B cell (primary cell): ENCODE measurements around the gene CCDC88C. TPM values are rescaled to one million over a fixed set of nuclear protein-coding genes. Genes with fewer than 3 reads are reported as not detected.

Experiments used
- ATAC-seq: fragments of 200-7000 bp; cut with Tn5 transposase; one replicate; pipeline ENCODE4 v1.10.0; 2021; ENCODE audit warnings: low read depth, mild to moderate bottlenecking, moderate number of reproducible peaks, moderate library complexity
- CTCF ChIA-PET: fragments of 350-600 bp; sonication (Branson Sonifier 250); formaldehyde crosslinking; loops from one replicate; lab custom pipeline; 2021; ENCODE audit warnings: antibody characterized with exemption, inconsistent platforms; lab: Charles Lee
- POLR2A ChIA-PET: fragments of 350-600 bp; sonication (Branson Sonifier 250); formaldehyde crosslinking; loops from one replicate; lab custom pipeline; 2021; ENCODE audit warnings: antibody characterized with exemption; lab: Charles Lee
- DNase-seq: peaks from one replicate; pipeline ENCODE4 v3.0.0; 2013
- H2AFZ ChIP-seq: 2 replicates; pipeline ENCODE4 v1.6.1; 2012; ENCODE audit warnings: mild to moderate bottlenecking, low read depth, low read length; ENCODE audit not compliant: insufficient read depth, poor library complexity, severe bottlenecking
- H3K27ac ChIP-seq, 2 donors: 1 replicate in 1 of 2; 2 replicates in 1 of 2; pipeline ENCODE4 v1.5.1; 2012 to 2013; ENCODE audit warnings: low read length in 2 of 2, mild to moderate bottlenecking in 2 of 2, moderate library complexity in 1 of 2
- H3K27me3 ChIP-seq, 4 experiments: fragments of 200-600 bp in 1 of 4; sonication (generic) in 1 of 4; replicated peaks in 1 of 4; 1 replicate in 2 of 4; 2 replicates in 2 of 4; pipeline versions ENCODE4 v1.6.1 to v1.7.0; 2013 to 2016; ENCODE audit warnings: low read length in 3 of 4, mild to moderate bottlenecking in 2 of 4, mixed read lengths in 1 of 4, moderate library complexity in 1 of 4; ENCODE audit not compliant: insufficient read depth in 4 of 4, control insufficient read depth in 3 of 4; ENCODE audit errors: control extremely low read depth in 1 of 4
- H3K36me3 ChIP-seq, 2 experiments: replicated peaks in 1 of 2; 1 replicate in 1 of 2; 2 replicates in 1 of 2; pipeline versions ENCODE4 v1.6.1 to v1.7.1; 2013; ENCODE audit warnings: low read length in 1 of 2; ENCODE audit not compliant: insufficient read depth in 2 of 2, control insufficient read depth in 1 of 2; ENCODE audit errors: control extremely low read depth in 1 of 2, extremely low read depth in 1 of 2
- H3K4me1 ChIP-seq, 2 donors: fragments of 200-600 bp in 1 of 2; sonication (generic) in 1 of 2; 1 replicate in 1 of 2; 2 replicates in 1 of 2; pipeline versions ENCODE4 v1.5.1 to v1.6.1; 2013 to 2017; ENCODE audit warnings: low read length in 2 of 2; ENCODE audit not compliant: control insufficient read depth in 2 of 2, insufficient read depth in 2 of 2
- H3K4me2 ChIP-seq: replicated peaks from 2 replicates; pipeline ENCODE3; 2012; ENCODE audit warnings: mild to moderate bottlenecking, low read depth, low read length; ENCODE audit not compliant: poor library complexity, severe bottlenecking
- H3K4me3 ChIP-seq, 5 experiments: fragments of 200-600 bp in 1 of 5; sonication (generic) in 1 of 5; 1 replicate in 3 of 5; 2 replicates in 2 of 5; pipeline versions ENCODE4 v1.5.1 to v1.7.0; 2011 to 2016; ENCODE audit warnings: low read length in 4 of 5, mild to moderate bottlenecking in 4 of 5, low read depth in 2 of 5, control low read depth in 1 of 5, moderate library complexity in 1 of 5; ENCODE audit not compliant: insufficient read depth in 1 of 5; ENCODE audit errors: control extremely low read depth in 1 of 5, extremely low read depth in 1 of 5
- H3K79me2 ChIP-seq: fragments of 200-600 bp; sonication (generic); one replicate; pipeline ENCODE4 v1.6.0; 2016; ENCODE audit warnings: low read length; ENCODE audit not compliant: control insufficient read depth, insufficient read depth
- H3K9ac ChIP-seq: fragments of 200-600 bp; sonication (generic); 2 replicates; pipeline ENCODE4 v1.6.1; 2017; ENCODE audit warnings: mild to moderate bottlenecking, low read length, moderate library complexity
- H3K9me3 ChIP-seq, 3 donors: one replicate each; pipeline versions ENCODE4 v1.6.1 to v1.7.1; 2013; ENCODE audit warnings: low read length in 2 of 3; ENCODE audit not compliant: control insufficient read depth in 2 of 3, insufficient read depth in 1 of 3; ENCODE audit errors: control extremely low read depth in 1 of 3
- H4K20me1 ChIP-seq: 2 replicates; pipeline ENCODE4 v1.6.0; 2012; ENCODE audit warnings: mild to moderate bottlenecking, low read length; ENCODE audit not compliant: insufficient read depth, control insufficient read depth, poor library complexity, severe bottlenecking
- H3K27ac Mint-ChIP-seq: one replicate; pipeline ENCODE4 v1.8.0; 2021; ENCODE audit warnings: mixed read lengths
- H3K27me3 Mint-ChIP-seq: one replicate; pipeline ENCODE4 v1.8.0; 2021; ENCODE audit warnings: mixed read lengths
- H3K4me1 Mint-ChIP-seq: one replicate; pipeline ENCODE4 v1.8.0; 2021; ENCODE audit warnings: mixed read lengths
- H3K4me3 Mint-ChIP-seq: one replicate; pipeline ENCODE4 v1.8.0; 2021; ENCODE audit warnings: mixed read lengths
- H3K9me3 Mint-ChIP-seq: one replicate; pipeline ENCODE4 v1.8.0; 2022; ENCODE audit warnings: mixed read lengths; ENCODE audit not compliant: insufficient read depth
- EZH2 ChIP-seq: IDR thresholded peaks from 2 replicates; pipeline ENCODE4 v1.6.1; 2012; ENCODE audit warnings: borderline replicate concordance, low read depth, mild to moderate bottlenecking, moderate library complexity, low read length; ENCODE audit not compliant: insufficient read depth, poor library complexity, severe bottlenecking
- WGBS: methylation state at CpG from one replicate; pipeline ENCODE4 v1.1.5; 2013; ENCODE audit warnings: missing lambda C conversion rate; ENCODE audit not compliant: insufficient coverage; 5-methylcytosine and 5-hydroxymethylcytosine counted together
- intact Hi-C: fragments of 100-400 bp; cut with micrococcal nuclease; formaldehyde crosslinking; loops from one replicate; pipeline ENCODE4 v1.10.0; 2022
- polyA plus RNA-seq: library from polyadenylated mRNA; depleted of rRNA; stranded (reverse); fragments of >200 nt; gene quantifications from 2 replicates; pipeline ENCODE4 v1.2.3, GENCODE V29; 2012
- total RNA-seq, 2 donors: library from RNA; stranded (reverse); fragments of 120-200 nt in 1 of 2; gene quantifications; 1 replicate in 1 of 2; 2 replicates in 1 of 2; pipeline versions ENCODE4 v1.2.3 to v1.2.4, GENCODE V29; 2013 to 2022
- TF ChIP-seq, protein P1 (sequence below): fragments of 200-600 bp; IDR thresholded peaks from one replicate; pipeline ENCODE4 v1.8.0; 2022; ENCODE audit warnings: antibody characterized with exemption, mild to moderate bottlenecking

The CCDC88C gene
- total and polyA plus RNA-seq, 2 donors (not counting 1 experiment from before 2014, with no cell fraction given), result 98.7 to 181 TPM

DNA sequence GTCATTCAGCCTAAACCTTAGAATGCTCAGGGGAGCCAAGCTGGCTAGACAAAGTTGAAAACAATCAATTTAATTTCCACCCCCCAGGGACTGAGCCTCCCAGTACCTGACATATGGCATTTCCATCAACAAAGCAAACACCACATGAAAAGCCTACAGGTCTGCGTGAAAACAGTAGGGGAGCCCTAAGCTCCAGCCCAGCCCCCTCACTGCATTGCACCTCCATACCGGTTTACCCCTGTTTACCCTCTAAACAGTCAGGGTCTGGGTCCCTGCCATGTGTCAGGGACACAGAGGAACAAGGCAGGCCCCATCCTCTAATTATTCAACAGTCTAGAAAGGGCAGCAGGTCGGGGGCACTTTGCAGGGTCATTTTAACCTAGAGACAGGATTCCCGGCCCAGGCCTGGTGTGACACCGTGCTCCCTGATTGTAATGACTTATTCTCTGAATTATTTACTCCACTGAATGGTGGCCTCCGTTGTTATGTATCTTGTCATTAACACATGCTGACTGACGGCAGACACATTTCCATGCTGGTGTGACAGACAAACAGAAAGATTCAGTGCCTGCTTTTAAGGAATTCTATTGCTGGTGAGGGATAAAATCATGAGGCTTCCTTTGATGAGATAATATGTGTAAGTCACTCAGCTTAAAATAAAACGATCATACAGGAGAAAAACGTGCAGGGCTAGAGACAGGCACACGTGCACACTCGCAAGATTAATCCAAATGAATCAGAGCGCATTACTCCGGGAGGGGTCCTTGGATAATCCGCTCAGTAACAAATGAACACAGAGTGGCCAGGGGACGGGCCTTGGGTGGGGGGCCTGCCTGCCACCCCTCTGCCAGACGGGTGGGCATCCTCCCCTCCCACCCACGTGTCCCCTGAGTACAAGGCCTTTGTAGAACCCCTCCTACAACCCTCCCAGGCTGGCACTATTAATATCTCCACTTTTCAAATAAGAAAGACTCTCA lies 23.2 kb downstream of the CCDC88C start:
- Mint-ChIP-seq H3K4me1 (peaks cover 89% of the 10 kb centered on the region), H3K9me3 (no peaks in the 10 kb centered on the region), H3K4me3 (no peak overlapping the region), H3K27me3 (no peaks in the 10 kb centered on the region), H3K27ac (peak overlapping the region; percentile 71)
- Histone ChIP-seq H2AFZ (no peak overlapping the region), H4K20me1 (peaks cover 98% of the 10 kb centered on the region), H3K9ac (no peak overlapping the region), H3K79me2 (peaks cover 100% of the 10 kb centered on the region), H3K36me3 (peaks cover 0 to 22% of the 10 kb centered on the region in 2 experiments), H3K27ac (peak overlapping the region in 1 of 2 donors; percentile 81), H3K4me1 (peaks cover 92 to 98% of the 10 kb centered on the region in 2 donors), H3K9me3 (no peaks in the 10 kb centered on the region), H3K4me3 (no peak overlapping the region), H3K27me3 (no peaks in the 10 kb centered on the region), H3K4me2 (peak overlapping the region; percentile 70)
- no peak for TF ChIP-seq EZH2
- TF ChIP-seq, protein P1, sequence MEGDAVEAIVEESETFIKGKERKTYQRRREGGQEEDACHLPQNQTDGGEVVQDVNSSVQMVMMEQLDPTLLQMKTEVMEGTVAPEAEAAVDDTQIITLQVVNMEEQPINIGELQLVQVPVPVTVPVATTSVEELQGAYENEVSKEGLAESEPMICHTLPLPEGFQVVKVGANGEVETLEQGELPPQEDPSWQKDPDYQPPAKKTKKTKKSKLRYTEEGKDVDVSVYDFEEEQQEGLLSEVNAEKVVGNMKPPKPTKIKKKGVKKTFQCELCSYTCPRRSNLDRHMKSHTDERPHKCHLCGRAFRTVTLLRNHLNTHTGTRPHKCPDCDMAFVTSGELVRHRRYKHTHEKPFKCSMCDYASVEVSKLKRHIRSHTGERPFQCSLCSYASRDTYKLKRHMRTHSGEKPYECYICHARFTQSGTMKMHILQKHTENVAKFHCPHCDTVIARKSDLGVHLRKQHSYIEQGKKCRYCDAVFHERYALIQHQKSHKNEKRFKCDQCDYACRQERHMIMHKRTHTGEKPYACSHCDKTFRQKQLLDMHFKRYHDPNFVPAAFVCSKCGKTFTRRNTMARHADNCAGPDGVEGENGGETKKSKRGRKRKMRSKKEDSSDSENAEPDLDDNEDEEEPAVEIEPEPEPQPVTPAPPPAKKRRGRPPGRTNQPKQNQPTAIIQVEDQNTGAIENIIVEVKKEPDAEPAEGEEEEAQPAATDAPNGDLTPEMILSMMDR, result no peak
- WGBS, result 84% methylated on average over 15 of the region's 17 CpGs
- intact Hi-C loops, result no loop called here
- no peak for ATAC-seq
- ChIA-PET POLR2A (no interaction called here), CTCF (interaction anchor here (0.5 to 1.0 kb wide), 4 partner anchors 24 to 517 kb away, joined by 3 to 4 read pairs (median 3); partner anchors contain the start of gene CCDC88C)
- no peak for DNase-seq
